ENCODE data around the gene CATSPERZ. TPM values are rescaled to one million over a fixed set of nuclear protein-coding genes. Genes with fewer than 3 reads are reported as not detected.
A peak's percentile ranks its signal among the peaks of the same experiment; 100 is the strongest.

The CATSPERZ gene
- total and polyA plus RNA-seq, 9 of the 15 experiments (the other 6 are each of a cell fraction or from before 2014, with no cell fraction given), result 0.86 to 8.5 (median 3.5) TPM

- TF ChIP-seq POU5F1 (IDR thresholded peaks at IDR 0.05; ENCODE audit: borderline replicate concordance, low read depth, low read length, partially characterized antibody) (no peak), TRIM24 (IDR thresholded peaks at IDR 0.05) (0 out of 4 replicates have a peak, but pooled peaks of 1 of the 2 experiments have one; percentile 8), ZNF449 (CRISPR knock-in tag; IDR thresholded peaks at IDR 0.05) (no peak), HINFP (tag; conservative IDR thresholded peaks at IDR 0.05; ENCODE audit: low read depth) (no peak), NR2C1 (IDR thresholded peaks at IDR 0.05) (no peak), NR2C1 (tag; IDR thresholded peaks at IDR 0.05) (peak; percentile 70), ZNF407 (IDR thresholded peaks at IDR 0.05; ENCODE audit: low read depth) (no peak), NR2F6 (CRISPR knock-in tag; IDR thresholded peaks at IDR 0.05) (no peak), ILF3 (IDR thresholded peaks at IDR 0.05; ENCODE audit: borderline replicate concordance) (peak; percentile 25; the same call in 1 of the 2 replicates), CBX5 (IDR thresholded peaks at IDR 0.05; ENCODE audit: borderline replicate concordance, low read depth) (no peak), RBM14 (IDR thresholded peaks at IDR 0.05; ENCODE audit: borderline replicate concordance, insufficient read depth, low read depth, low read length) (peak; percentile 95; the same call in 1 of the 2 replicates), KAT7 (CRISPR knock-in tag; IDR thresholded peaks at IDR 0.05; ENCODE audit: borderline replicate concordance) (peak; percentile 82; the same call in 1 of the 2 replicates), ZNF398 (CRISPR knock-in tag; IDR thresholded peaks at IDR 0.05) (no peak), KLF10 (CRISPR knock-in tag; IDR thresholded peaks at IDR 0.05) (no peak), ZSCAN29 (IDR thresholded peaks at IDR 0.05) (no peak)
These were observed 31.1 kb upstream of the CATSPERZ start (continued) for GRCh38 chr11:64268893-64269539.
